Activated CD4-positive, alpha-beta T cell treated with anti-CD3 and anti-CD28 coated beads, Interleukin-2, amount 10 ng/mL, durations not matched to agents 7 days and 5 days (primary cell): ENCODE results near the gene SPHK1. TPM values are rescaled to one million over a fixed set of nuclear protein-coding genes. Genes with fewer than 3 reads are reported as not detected.
A peak's percentile ranks its signal among the peaks of the same experiment; 100 is the strongest.

ENCODE experiments used
- CTCF ChIA-PET: fragments of 350-600 bp; sonication (Branson Sonifier 250); formaldehyde crosslinking; loops from one replicate; lab custom pipeline; 2021; ENCODE audit warnings: antibody characterized with exemption; lab: Charles Lee
- POLR2A ChIA-PET: fragments of 350-600 bp; sonication (Branson Sonifier 250); formaldehyde crosslinking; loops from one replicate; lab custom pipeline; 2021; ENCODE audit warnings: antibody characterized with exemption; lab: Charles Lee
- DNase-seq: peaks from one replicate; pipeline ENCODE4 v3.0.0-alpha.2; 2020
- H3K27ac Mint-ChIP-seq: one replicate; pipeline ENCODE4 v1.8.0; 2021; ENCODE audit warnings: mild to moderate bottlenecking, moderate library complexity, mixed read lengths
- H3K27me3 Mint-ChIP-seq: one replicate; pipeline ENCODE4 v1.8.0; 2021; ENCODE audit warnings: mixed read lengths
- H3K36me3 Mint-ChIP-seq: one replicate; pipeline ENCODE4 v1.8.0; 2021; ENCODE audit warnings: low read depth, mixed read lengths
- H3K4me1 Mint-ChIP-seq: one replicate; pipeline ENCODE4 v1.8.0; 2021; ENCODE audit warnings: mixed read lengths
- H3K4me3 Mint-ChIP-seq: one replicate; pipeline ENCODE4 v1.8.0; 2021; ENCODE audit warnings: mild to moderate bottlenecking, moderate library complexity, mixed read lengths
- H3K9me3 Mint-ChIP-seq: one replicate; pipeline ENCODE4 v1.8.0; 2021; ENCODE audit warnings: mixed read lengths
- total RNA-seq, 2 experiments: library from RNA; stranded (reverse); gene quantifications; one replicate each; pipeline ENCODE4 v1.2.3, GENCODE V29; 2021

Gene SPHK1
- total RNA-seq, 2 experiments from 2014 or later, result 1.4 to 1.6 TPM

DNA sequence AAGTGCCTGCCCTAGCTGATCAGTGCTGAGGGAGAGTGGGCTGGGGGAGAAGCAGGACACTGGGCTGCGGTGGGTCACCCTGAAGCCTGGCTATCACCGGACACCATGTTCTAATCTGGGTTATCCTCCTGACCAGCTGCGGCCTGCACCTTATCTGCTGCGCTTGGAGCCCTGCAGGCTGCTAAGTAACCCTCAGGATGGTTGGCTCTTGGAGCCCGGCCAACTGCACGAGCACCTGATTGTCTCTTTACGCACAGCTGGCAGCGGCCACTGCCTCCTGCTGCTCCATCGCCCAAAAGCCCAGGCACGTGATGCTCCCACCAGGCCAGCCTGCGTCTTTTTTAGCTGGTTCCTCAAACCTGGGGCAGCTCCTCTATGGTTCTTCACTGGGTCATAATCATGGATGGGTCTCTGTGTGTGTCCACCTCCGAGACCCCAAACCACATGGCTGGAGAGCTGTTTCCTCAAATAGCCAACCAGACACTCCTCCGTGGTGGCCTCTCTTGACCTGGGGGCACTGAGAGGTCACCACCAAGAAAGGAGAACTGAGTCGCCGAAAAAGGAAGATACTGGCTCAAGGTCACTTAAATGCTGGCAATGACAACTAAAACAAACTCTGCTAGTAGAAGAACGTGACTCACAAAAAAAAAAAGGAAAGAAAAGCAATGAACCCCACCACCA, 21.7 kb downstream of the SPHK1 start:
- peaks cover 6% of the 10 kb centered on the region for H3K4me1 Mint-ChIP-seq
- POLR2A ChIA-PET, result no interaction called here
- CTCF ChIA-PET, result interaction anchor here (1.6 kb wide), 1 partner anchor 21 kb away, joined by 7 read pairs; no protein-coding TSS in a partner anchor
- no peak overlapping the region for H3K4me3 Mint-ChIP-seq
- no peaks in the 10 kb centered on the region for H3K9me3 Mint-ChIP-seq
- no peak for DNase-seq
- peaks cover 11% of the 10 kb centered on the region for H3K36me3 Mint-ChIP-seq
- no peaks in the 10 kb centered on the region for H3K27me3 Mint-ChIP-seq
- no peak overlapping the region for H3K27ac Mint-ChIP-seq

DNA sequence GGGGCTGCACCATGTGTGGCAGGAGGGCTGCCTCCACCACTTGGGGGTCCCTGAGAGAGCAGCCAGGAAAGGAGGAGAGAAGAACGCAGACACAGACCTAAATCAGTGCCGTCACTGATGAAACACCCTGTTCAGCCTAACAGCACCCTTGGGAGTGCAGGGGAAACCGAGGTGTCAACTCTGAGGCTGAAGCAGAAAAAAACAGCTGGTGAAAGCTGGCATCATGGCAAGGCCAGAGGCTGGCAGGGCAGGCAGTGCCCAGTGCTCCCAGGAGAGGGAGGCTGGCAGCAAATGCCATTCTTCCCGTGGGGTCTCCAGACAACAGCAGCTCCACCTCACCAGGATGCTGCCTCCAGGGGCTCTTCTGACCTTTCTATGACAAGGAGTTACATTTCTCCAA, 23.1 kb downstream of the SPHK1 start:
- H3K9me3 Mint-ChIP-seq, result no peaks in the 10 kb centered on the region
- no peaks in the 10 kb centered on the region for H3K27me3 Mint-ChIP-seq
- H3K27ac Mint-ChIP-seq, result no peak overlapping the region
- POLR2A ChIA-PET, result no interaction called here
- H3K4me1 Mint-ChIP-seq, result peaks cover 6% of the 10 kb centered on the region
- H3K4me3 Mint-ChIP-seq, result no peak overlapping the region
- peaks cover 3% of the 10 kb centered on the region for H3K36me3 Mint-ChIP-seq
- DNase-seq, result no peak
- CTCF ChIA-PET, result interaction anchor here (0.8 to 2.7 kb wide), 3 partner anchors 9 to 48 kb away, joined by 3 to 13 read pairs (median 3); no protein-coding TSS in a partner anchor

DNA sequence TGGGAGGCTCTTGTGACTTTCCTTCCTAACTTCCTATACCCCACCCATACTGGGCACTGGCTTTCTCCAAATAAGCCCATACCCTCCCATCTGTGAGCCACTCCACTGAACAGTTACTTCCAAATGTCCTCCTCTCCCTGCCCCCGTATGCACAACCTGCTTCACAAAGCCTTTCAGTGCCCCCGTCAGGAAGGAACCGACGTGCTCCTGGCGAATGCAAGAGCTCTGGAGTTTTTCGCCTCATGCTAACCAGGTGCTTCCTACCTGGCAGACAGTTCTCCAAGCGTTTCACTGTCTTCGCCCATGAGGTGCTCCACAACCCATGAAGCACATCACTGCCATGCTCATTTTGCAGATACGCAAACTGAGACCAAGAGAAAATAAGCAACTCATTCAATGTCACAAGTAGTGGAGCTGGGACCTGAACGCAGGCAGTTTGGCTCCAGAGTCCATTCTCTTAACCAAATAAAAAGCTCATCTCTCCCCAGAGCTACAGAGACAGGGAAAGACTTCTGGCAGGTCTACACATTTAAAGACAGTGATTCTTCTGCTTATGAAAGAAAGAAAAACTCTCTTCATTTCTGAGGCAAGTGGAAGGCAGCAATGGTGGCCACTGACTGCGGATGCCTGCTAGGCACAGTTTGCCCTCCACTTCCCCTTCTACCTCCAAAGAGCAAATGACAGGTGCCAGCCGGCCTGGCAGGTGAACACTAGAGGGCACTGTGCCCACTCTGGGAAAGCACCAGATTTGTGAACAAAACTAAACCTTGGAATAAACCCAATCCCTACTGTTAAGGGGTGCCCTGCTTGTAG, 23.8 kb downstream of the SPHK1 start:
- Mint-ChIP-seq H3K4me1 (peaks cover 6% of the 10 kb centered on the region), H3K9me3 (no peaks in the 10 kb centered on the region), H3K4me3 (no peak overlapping the region), H3K27me3 (no peaks in the 10 kb centered on the region), H3K27ac (no peak overlapping the region), H3K36me3 (no peaks in the 10 kb centered on the region)
- ChIA-PET CTCF (interaction anchor here (0.6 to 2.7 kb wide), 11 partner anchors 10 to 190 kb away, joined by 3 to 13 read pairs (median 4); partner anchors contain the start of gene UBE2O), POLR2A (interaction anchor here (0.6 kb wide), 1 partner anchor 369 kb away, joined by 3 read pairs; no protein-coding TSS in a partner anchor)
- peak; percentile 79 for DNase-seq

DNA sequence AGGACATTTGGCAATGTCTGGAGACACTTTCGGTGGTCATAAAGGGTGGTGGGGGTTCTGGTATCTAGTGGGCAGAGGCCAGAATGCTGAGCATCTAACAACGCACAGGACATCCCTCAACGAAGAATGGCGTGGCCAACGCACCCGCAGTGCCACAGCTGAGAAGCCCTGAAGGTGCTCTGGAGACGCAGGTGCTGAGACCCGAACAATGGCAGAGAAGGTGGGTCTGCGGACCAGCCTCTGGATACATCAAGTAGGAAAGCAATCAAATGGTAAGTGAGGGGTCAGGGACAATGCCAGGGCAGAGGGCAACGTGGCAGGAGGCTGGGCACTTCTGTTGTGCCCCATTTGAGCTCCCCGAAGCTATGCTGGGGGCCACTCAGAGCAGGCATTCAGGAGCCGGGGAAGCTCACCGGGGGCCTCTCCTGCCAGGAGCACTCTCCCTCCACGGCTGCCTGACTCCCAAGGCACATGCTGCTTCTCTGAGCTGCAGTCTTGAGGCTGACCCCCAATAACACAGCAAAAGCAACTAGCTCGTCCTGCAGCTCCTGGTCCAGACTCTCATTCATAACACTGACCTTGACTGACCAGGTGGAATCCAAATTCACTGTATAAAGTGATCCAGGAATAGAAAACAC, 26.0 kb downstream of the SPHK1 start:
- no peaks in the 10 kb centered on the region for H3K27me3 Mint-ChIP-seq
- H3K27ac Mint-ChIP-seq, result peak overlapping the region; percentile 51
- H3K9me3 Mint-ChIP-seq, result no peaks in the 10 kb centered on the region
- ChIA-PET CTCF (interaction anchor here (0.6 to 2.0 kb wide), 3 partner anchors 12 to 86 kb away, joined by 3 to 19 read pairs (median 3); no protein-coding TSS in a partner anchor), POLR2A (interaction anchor here (1.1 kb wide), 1 partner anchor 12 kb away, joined by 4 read pairs; no protein-coding TSS in a partner anchor)
- no peak overlapping the region for H3K4me3 Mint-ChIP-seq
- H3K4me1 Mint-ChIP-seq, result peaks cover 6% of the 10 kb centered on the region
- no peak for DNase-seq
- no peaks in the 10 kb centered on the region for H3K36me3 Mint-ChIP-seq

DNA sequence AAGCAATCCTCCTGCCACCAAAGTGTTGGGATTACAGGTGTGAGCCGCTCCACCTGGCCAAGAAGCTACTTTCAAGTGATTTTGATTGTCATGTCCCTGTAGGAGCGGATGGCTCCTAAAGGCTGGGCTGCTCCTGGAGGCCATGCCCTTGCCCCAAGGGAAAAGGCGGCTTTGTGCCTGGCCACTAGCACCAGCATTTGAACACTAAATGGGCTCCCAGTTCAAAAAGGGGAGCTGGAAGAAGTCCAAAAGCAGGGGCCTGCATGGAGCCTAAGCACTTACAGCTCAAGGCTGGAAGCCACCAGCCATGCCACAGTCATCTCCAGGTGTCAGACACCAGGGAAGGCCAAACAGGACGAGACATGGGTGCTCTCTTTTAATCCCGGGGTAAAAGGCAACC, 26.8 kb downstream of the SPHK1 start:
- ChIA-PET CTCF (interaction anchor here (0.6 to 2.0 kb wide), 4 partner anchors 13 to 117 kb away, joined by 3 to 19 read pairs (median 3); no protein-coding TSS in a partner anchor), POLR2A (interaction anchor here (1.1 kb wide), 1 partner anchor 13 kb away, joined by 4 read pairs; no protein-coding TSS in a partner anchor)
- no peak overlapping the region for H3K4me3 Mint-ChIP-seq
- peaks cover 6% of the 10 kb centered on the region for H3K4me1 Mint-ChIP-seq
- H3K27me3 Mint-ChIP-seq, result no peaks in the 10 kb centered on the region
- no peaks in the 10 kb centered on the region for H3K9me3 Mint-ChIP-seq
- H3K36me3 Mint-ChIP-seq, result no peaks in the 10 kb centered on the region
- no peak for DNase-seq
- no peak overlapping the region for H3K27ac Mint-ChIP-seq

DNA sequence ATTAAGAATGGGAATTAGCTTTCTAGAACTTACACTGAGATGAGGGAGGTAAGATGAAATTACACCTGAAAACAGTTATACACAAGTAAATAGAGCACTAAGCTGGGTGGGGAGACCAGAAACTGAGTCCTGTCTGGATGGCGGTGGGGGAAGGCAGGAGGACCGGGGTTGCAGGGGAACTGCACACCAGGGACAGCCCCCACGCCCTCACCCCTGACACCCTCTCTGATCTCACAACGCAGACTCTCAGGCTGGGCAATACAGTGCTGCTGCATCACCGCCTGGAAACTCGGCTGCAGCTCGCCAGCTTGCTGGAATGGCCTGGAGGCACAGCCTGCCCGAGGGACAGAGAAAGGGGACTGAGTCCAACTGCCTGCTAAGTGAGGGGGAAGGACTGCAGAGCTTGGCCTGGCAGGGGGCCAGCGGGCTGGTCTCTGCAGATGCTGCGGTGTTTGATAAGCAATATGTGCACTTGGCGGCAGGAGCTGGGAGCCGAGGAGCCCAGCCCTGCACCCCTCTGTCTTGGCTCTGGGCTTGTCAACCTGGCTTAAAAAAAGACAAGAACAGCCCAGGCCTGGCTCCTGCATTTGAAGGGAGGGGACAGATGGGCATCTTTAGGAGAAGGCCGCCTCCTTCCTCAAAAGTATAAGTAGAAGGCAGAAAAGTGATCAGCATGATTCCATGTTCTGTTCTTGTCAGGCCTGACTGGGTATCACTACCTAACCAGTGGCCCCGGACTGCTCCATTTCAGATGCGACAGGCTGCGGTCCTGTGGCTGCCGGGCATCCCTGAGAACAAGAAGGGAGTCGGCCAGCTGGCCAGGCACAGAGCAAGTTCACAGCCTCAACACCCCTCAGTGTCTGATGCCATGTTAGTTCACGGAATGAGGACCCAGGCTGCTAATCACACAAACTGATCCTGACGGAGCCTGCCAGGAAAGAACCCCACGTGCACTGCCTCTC, 30.2 kb downstream of the SPHK1 start:
- Mint-ChIP-seq H3K4me1 (peaks cover 6% of the 10 kb centered on the region), H3K27me3 (no peaks in the 10 kb centered on the region), H3K27ac (no peak overlapping the region), H3K36me3 (no peaks in the 10 kb centered on the region), H3K9me3 (no peaks in the 10 kb centered on the region), H3K4me3 (no peak overlapping the region)
- POLR2A ChIA-PET, result no interaction called here
- DNase-seq, result no peak
- CTCF ChIA-PET, result interaction anchor here (0.6 to 2.4 kb wide), 10 partner anchors 9 to 256 kb away, joined by 3 to 7 read pairs (median 3); partner anchors contain the start of gene UBE2O

DNA sequence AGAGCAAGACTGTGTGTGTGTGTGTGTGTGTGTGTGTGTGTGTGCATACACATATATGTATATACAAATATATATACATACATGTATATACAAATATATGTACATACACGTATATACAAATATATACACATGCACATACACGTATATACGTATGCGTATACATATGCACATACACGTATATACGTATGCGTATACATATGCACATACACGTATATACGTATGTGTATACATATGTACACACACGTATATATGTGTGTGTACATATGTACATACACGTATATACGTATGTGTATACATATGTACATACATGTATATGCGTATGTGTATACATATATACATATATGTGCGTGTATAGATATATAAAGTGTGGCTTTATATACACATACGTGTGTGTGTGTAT, 31.4 kb downstream of the SPHK1 start:
- H3K4me3 Mint-ChIP-seq, result no peak overlapping the region
- H3K9me3 Mint-ChIP-seq, result no peaks in the 10 kb centered on the region
- H3K4me1 Mint-ChIP-seq, result peaks cover 6% of the 10 kb centered on the region
- CTCF ChIA-PET, result interaction anchor here (1.2 to 2.4 kb wide), 4 partner anchors 19 to 94 kb away, joined by 3 to 6 read pairs (median 4); no protein-coding TSS in a partner anchor
- no peak overlapping the region for H3K27ac Mint-ChIP-seq
- DNase-seq, result no peak
- no peaks in the 10 kb centered on the region for H3K36me3 Mint-ChIP-seq
- POLR2A ChIA-PET, result no interaction called here
- no peaks in the 10 kb centered on the region for H3K27me3 Mint-ChIP-seq

DNA sequence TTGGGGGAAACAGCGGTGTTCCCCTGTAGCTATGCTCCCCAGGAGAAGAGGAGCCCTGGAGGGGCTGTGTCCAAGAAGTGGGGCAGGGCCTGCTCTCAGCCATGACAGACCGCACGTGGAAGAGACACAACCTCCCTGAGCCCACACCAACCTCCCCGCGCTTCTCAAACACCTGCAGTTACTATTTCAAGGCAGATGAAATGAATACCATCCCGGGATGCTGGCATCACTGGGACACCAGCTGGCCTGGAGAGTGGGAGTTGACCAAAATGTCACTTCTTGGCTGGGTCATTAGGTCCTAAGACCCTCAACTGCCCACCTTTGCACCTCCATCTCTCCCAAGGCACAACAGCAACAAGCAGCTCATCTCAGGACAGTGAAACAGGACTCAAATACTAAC, 32.0 kb downstream of the SPHK1 start:
- Mint-ChIP-seq H3K27me3 (no peaks in the 10 kb centered on the region), H3K4me1 (peaks cover 6% of the 10 kb centered on the region), H3K4me3 (no peak overlapping the region), H3K36me3 (no peaks in the 10 kb centered on the region), H3K9me3 (no peaks in the 10 kb centered on the region), H3K27ac (no peak overlapping the region)
- ChIA-PET CTCF (interaction anchor here (0.6 to 2.4 kb wide), 7 partner anchors 18 to 96 kb away, joined by 3 to 6 read pairs (median 4); no protein-coding TSS in a partner anchor), POLR2A (no interaction called here)
- no peak for DNase-seq

DNA sequence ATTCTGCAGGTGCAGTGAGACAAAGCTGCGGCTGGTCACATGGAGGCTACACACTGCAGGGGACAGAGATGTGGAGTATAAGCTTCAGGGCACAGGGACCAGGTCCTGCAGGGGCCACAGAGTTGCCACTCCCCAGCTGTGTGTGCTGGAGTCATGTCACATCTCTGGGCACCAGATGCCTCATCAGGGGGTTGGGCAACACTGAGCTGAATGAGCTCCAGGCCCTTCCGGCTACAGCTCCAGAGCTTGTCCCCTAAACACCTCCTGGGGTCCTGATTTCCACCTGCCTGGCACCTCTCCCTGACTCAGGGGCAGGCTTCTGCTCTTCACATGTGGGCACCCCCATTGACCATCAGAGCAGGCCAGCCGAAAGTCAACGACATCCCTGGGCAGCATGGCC, 32.5 kb downstream of the SPHK1 start:
- Mint-ChIP-seq H3K4me3 (no peak overlapping the region), H3K36me3 (no peaks in the 10 kb centered on the region), H3K27ac (no peak overlapping the region), H3K4me1 (peaks cover 6% of the 10 kb centered on the region), H3K9me3 (no peaks in the 10 kb centered on the region), H3K27me3 (no peaks in the 10 kb centered on the region)
- no peak for DNase-seq
- POLR2A ChIA-PET, result no interaction called here
- CTCF ChIA-PET, result interaction anchor here (1.0 to 2.4 kb wide), 6 partner anchors 18 to 96 kb away, joined by 3 to 6 read pairs (median 4); no protein-coding TSS in a partner anchor

DNA sequence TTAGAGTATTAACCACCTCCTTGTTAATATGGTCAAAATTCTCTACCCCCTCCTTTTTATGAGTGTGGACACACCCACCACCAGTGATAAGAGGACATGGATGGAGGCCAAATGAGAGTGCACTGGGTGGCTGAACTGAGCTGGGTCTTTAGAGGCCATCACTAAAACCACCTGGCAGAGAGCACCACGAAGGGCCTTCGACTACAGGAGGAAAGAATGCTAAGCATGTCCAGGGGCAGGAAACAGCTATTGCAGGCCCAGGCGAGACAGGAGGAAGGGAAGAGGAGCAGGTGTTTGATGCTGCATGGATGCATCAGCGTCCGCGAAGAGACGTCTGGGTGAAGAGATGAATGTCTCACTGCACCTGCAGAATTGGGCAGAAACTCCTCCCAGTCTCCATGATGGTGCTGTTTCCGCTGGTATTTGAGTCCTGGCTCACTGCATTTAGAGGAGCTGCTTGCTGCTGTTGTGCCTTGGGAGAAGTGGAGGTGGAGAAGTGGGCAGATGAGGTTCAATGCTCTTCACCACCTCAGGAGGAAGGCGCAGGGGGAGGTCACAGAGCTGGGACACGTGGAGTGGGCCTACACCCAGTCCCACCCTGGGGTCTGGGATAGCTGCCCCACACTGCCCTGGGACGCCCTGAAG, 33.2 kb downstream of the SPHK1 start:
- ChIA-PET POLR2A (no interaction called here), CTCF (interaction anchor here (0.7 to 1.6 kb wide), 2 partner anchors 26 to 95 kb away, joined by 3 to 4 read pairs; no protein-coding TSS in a partner anchor)
- no peak for DNase-seq
- H3K27me3 Mint-ChIP-seq, result no peaks in the 10 kb centered on the region
- no peaks in the 10 kb centered on the region for H3K9me3 Mint-ChIP-seq
- no peak overlapping the region for H3K4me3 Mint-ChIP-seq
- H3K27ac Mint-ChIP-seq, result no peak overlapping the region
- no peaks in the 10 kb centered on the region for H3K36me3 Mint-ChIP-seq
- H3K4me1 Mint-ChIP-seq, result peaks cover 6% of the 10 kb centered on the region
